Fibroblast of peridontal ligament (primary cell): ENCODE results near the gene CPEB4.

Experiments
- DNase-seq: peaks from one replicate; pipeline ENCODE4 v3.0.0-alpha.2; 2010; ENCODE audit errors: extremely low read depth

The CPEB4 gene

DNA sequence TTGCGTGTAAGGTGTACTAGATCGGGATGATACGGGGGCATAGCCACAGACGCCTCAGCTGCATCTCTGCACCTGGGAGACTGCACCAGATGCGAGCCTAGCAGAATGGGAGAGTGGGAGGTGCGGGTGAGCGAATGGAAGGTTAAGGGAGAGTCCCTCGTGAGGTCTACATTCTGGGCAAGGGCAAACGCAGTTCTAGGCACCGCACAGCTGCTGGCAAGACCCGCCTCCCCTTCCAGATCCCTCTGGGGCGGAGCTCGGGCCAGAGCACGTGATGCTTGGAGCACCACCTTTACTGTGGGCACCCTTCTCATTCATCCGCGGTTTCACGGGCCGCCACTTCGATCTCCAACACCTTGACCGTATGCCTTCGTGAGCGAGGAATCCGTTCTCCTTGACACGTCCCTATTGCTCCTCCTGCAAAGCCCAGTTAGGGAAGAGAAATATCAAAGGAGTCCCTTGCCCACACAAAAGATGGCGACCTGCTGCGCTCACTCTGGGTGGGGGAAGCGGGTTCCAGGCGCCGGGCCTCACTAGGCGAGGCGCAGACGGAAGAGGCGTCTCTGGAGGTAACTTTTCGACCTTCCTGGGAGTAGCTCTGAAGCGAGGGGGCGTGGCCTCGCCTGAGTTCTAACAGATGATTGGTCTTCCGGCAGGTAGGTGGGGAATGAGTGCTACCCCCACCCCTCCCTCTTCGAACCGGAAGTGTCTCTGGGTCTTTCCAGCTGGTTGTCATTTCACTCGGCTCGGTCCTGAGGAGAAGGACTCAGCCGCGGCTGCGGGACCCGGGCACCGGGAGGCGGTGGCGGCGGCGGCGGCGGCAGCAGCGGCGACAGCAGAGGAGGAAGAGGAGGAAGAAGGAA, at the start of gene CPEB4:
Gene CPEB4, plus strand, starts transcription at position 740 of the 863 bp plus-strand sequence. CDS start 1,385 bp downstream, outside the sequence.
- DNase-seq, result peak; percentile 99

DNA sequence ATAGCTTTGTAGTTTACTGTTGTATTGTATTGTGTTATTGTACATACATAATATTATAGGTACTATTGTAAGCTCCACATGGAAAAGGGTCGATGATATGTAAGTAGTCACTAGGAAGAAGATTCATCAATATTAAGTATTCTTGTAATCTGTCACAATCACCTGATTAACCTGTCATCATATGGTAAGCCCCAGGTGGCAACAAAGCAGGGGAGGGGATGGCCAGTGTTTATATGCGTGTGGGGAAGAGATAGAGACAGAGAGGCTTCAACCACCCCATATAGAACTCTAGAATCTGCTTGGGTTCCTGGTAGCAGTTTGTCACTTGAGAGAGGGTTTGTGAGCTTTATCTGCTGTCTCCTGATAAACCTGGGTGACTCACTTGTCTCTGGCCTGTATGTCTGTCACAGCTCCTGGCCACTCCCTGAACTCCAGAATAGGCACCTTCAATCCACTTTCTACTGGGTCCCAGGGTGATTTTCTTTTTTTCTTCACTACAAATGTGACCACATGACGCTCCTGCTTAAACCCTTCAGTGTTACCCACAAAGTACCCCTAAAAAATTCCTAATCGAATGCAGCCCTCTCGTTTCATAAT, 48.9 kb upstream of the CPEB4 start:
- no peak for DNase-seq

DNA sequence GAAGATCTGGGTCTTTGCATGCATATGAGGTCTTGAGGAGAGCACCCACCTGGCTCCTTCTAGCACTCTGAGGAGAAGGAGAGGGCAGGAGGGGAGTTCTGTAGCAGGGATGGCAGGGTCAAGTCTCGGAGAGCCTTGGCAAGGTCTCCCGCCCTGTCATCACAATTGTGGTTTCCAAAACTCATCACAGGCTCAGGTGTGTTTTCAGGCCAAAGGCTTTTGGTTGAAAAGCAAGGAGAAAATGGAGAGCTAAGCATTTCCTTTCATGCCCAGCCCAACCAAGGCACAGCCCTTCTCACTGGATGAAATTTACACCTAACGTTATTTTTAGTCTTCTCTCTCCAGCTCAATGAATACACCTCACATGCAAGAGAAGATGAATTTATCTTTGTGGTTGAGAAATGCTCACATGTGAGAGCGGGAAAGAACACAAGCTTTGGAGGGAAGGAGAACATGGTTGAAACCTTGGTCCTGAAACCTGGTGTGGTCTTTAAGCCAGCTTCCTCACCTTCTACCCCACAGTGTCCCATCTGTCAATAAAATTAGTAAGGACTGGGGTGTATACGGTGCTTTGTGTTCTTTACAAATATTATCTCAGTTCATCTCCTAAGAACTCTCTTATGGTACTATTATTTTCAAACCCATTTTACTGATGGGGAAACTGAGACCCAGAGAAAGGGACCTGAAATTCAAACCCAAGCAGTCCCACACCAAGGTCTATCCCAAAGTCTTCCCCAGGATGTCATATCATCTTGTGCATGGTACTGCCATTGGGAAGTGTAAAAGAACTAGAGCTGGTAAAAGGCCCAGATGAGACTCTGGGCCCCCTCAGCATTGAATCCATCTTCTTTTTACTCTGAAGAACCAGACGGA, 47.8 kb upstream of the CPEB4 start:
- no peak for DNase-seq

DNA sequence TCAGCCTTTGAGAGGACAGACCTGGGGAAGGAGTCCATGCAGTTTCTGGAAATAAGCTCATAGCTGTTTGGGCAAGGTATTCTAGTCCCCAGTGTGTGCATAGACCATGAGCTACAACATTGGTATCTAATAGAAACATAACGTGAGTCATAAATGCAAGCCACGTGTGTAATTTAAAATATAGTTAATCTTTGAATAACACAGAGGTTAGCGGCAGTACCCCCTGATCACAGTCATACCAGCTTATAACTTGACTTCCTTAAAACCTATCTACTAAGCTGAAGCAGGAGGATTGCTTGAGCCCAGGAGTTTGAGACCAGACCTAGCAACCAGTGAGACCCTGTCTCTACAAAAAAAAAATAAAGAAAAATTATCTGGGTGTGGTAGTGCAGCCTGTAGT, 46.4 kb upstream of the CPEB4 start:
- no peak for DNase-seq

DNA sequence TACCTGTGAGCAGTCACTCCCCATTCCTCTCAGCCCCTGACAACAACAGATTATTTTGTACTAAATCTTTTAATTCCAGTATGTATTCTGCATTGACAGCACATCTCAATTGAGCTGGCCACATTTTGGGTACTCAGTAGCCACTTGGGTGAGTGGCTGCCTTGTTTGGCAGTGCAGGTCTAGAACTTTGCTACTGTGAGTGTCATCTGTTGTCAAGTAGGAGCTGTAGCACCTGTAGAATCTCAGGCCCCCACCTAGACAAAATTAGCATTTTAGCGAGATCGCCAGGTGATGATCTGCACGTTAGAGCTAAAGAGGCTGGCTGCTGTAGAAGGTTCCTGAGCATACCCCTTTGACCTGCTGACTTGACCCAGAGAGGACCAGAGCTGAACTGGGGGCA, 44.4 kb upstream of the CPEB4 start:
- no peak for DNase-seq

DNA sequence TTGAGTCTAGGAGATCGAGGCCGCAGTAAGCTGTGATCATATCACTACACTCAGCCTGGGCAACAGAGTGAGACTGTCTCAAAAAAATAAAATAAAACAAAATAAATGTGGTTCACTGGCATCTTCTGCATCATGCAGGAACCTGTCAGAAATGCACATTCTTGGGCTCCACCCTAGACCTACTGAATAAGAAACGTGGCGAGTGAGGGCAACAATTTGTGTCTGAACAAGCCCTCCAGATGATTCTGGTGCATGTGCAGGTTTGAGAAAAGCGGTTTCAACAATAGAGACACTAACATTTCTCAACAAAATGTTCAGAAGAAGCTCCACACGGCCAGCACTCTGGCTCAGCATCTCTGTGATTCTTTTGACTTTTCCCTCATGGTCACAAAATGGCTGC, 42.8 kb upstream of the CPEB4 start:
- no peak for DNase-seq

DNA sequence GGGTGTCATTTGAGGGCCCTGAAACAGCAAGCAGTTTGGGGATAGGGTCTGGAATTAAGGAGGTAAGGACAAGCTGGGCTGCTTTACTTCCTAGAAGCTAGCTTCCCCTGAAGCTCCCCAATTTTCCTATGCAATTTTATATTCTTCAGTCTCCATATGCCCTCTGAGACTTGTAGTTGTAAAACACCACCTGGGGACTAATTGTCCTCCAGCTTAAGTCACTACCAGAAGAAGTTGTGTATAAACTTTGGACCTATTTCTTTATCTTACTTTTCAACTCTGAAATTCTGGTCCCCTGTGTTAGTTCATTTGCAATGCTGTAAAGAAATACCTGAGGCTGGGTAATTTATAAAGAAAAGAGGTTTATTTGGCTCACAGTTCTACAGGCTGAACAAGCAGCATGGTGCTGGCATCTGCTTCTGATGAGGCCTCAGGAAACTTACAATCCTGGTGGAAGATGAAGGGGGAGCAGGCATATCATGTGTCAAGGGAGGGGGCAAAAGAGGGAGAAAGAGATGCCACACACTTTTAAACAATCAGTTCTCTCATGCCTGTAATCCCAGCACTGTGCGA, 41.1 kb upstream of the CPEB4 start:
- DNase-seq, result no peak

DNA sequence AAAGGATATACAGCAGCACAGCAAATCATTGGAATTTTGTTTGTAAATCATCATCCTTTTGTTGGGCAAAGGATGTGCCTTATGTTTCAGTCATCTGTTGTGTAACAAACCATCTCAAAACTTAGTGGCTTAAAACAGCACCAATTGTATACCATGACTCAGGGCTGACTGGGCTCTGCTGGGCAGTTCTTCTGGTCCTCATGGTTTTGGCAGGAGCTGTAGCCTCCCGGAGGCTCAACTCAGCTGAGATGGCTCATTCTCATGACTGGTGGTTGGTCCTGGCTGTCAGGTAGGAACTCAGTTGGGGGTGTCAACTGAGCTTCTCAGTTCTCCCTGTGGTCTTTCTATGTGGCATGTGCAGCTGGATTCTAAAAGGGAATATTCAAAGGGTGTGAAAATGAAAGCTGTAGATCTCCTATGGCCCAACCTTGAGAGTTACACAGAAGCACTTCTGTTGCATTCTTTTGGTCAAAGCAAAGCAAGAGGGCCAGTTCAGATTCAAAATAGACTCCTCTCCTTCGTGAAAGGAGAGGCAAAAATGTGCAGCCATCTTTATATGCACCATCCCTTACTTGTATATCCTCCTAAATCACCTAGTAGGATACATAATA, 39.1 kb upstream of the CPEB4 start:
- no peak for DNase-seq

DNA sequence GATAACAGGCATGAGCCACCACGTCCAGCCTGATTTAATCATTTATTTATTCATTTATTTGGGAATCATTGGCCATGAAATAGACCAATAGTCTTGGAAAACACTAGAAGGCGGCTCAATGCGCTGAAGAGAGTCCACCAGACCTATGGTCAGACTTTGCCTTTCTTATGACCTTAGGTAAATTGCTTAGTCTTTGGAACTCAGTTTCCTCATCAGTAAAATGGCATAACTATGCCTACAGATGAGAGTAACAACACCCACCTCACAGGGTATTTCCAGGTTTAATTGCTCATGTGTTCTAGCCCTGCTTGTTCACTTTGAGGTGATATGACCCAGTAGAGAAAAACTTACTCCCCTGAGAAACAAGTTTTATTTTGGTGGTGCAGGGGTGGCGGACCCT, 38.2 kb upstream of the CPEB4 start:
- DNase-seq, result no peak

DNA sequence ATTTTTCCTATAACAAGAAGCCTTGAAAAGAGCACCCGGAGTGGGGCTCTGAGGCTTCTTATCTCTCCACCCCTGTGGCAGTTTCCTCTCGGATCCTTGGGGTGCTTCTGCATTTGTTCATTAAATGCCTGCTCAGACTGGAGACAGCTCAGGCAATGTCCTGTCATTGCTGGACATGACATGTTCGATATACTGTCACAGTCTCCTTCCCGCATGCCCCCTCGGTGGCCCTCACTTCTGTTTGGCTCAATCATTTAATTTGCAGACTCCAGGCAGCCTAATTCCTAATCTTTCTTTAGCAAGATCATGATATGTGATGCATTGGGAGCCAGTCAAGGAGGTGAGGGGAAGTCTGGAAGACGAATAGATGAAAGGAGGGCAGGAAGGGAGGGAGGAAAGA, 37.5 kb upstream of the CPEB4 start:
- DNase-seq, result no peak

DNA sequence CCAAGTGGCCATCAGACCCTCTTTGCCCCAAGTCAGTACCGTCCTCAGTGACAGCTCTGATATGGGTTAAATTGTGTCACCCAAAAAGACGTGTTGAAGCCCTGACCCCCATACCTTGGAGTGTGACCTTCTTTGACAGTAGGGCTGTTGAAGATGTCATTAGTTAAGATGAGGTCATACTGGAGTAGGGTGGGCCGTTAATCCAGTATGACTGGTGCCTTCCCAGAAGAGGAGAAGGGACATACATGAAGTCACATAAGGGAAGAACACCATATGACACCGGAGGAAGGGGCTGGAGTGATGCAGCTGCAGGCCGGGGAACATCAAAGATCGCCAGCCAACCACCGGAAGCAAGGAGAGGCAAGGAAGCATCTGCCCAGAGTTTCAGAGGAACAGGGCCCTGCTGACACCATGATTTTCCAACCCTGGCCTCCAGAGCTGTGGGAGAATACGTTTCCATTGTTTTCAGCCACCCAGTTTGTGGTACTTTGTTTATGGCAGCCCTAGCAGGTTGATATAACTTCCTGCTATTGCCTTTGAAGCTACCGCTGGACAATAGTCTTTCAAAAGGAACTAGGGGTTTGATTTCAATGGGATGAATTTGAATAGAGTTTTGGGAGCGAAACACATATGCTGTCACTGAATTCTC, 36.4 kb upstream of the CPEB4 start:
- no peak for DNase-seq

DNA sequence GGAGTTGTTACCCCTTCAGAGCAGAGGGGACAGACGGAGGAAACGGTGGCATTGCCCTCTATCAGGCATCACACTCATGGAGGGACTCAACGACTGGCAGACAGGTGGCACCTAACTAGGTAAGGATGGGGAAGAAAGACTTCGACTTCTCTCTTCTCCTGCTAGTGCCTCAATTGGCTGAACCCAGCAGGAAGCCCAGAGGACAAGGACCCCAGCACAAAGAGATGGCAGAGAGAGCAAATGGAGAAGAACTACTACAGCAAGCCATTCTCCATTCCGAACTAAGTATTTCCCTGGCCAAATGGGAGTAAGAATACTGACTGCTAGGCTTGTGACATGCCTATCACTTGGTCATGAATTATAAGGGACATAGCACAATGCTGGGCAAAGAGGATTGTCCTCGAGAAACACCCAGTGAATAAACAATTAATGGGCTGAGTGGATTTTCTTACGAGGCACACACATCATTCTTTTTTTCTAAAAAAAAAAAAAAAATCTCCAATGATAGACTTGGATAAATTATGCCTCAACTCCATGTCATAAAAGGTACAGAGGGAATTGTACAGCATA, 35.3 kb upstream of the CPEB4 start:
- DNase-seq, result no peak

DNA sequence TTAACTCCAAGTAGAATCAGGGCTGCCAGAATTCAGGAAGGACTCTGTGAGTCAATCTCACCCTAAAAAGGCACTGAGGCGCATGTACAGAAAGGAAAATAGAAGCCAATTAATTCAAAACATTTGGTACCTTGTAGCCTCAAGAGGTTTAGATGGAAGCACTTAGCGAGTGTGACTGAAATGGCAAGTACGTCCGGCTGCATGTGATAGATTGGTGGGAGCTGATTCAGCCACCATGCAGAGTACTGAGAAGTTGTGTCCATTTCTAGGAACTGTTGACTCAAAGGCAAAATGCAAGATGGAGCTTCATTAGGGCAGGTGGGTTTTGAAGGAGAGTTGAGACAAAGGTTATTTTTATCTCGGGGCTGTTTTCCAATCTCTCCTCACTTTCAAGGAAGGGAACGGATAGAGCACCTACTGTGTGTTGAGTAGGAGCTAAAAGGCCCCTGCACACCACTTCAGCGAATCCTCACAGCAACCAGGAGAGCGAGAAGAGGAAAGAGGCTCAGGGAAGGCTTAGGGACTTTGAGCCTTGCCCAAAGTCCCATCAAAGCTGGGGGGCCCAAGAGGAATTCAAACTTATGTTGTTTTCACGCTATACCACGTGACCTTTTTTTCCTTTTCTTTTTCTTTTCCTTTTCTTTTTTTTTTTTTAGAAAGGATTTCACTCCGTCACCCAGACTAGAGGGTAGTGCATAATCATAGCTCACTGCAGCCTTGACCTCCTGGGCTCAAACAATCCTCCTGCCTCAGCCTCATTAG, 34.6 kb upstream of the CPEB4 start:
- DNase-seq, result no peak

DNA sequence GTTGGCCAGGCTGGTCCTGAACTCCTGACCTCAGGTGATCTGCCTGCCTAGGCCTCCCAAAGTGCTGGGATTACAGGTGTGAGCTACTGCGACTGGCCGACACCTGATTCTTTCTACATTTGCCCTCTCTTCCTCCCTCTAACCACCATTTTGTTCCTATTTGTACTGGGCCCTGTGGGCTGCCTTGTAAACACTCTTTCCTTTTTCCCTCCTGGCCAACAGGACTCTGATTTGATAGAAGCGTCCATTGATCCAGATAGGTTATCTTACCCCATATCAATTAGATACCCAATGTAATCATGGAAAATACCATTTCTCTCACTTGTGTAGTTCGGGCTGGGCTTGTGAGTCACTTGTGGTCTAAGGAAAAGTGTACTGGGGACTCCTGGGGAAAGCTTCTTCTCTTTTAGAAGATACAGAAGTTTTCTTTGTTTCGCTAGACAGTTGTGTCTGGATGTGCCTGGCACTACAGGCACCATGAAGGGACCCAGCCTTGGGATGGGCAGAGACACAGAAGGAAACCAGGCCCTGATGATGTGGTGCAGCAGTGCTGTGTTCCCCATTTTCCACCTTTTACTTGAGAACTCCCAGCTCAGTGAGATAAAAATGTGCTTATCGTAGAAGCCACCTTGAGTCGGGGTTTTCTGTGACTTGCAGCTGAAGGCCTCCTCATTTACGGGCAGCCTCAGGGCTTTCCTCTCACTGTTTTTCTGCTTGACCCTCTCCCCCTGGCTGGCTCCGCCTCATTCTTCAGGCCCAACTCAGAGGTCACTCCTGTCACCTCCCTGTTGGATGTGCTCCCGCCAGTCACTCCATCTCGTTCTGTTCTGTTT, 32.8 kb upstream of the CPEB4 start:
- DNase-seq, result no peak

DNA sequence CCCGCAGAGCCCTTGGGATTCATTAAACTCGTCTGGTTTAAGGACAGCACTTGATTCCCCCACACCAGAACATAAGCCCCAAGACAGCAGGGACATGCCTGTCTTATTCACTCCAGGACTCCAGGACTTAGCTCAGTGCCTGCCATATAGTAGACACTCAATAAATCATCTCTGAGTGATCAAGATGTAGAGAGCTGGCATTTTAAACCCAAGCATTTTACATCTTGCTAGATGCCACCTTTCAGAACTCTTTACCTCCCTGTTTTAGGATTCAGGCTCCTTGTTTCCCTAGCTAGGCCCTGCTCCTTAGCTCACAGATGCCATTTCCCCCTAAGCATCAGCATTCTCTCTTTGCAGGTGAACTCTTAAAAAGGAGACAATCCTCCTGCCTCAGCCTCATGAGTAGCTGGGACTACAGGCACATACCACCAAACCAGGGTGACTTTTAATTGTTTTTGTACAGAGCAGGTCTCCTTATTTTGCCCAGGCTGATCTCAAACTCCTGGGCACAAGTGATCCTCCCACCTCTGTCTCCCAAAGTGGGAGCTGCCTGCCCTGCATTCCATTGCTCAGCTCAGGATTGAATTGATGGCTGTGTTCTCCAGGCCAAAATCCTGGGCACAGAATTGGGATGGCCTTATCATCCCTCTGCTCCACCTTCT, 32.0 kb upstream of the CPEB4 start:
- DNase-seq, result no peak

DNA sequence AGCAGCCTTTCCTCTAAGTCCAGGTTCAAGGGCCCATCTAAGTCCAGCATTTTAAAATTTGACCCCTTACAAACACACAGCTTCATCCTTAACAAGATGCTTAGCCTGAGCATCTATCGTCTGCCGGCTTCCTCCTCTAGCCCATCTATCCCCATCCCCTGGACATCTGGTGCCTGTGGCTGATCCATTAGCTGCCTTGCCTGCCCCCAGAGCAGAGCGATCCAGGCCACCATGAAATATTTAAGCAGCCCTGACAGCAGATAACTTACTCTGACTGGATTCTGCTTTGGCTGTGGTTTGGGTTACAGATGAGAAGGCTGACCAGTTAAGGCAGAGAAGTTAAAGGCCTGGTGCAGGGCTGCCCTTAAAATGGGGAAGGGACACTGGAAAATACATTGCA, 30.9 kb upstream of the CPEB4 start:
- DNase-seq, result no peak

DNA sequence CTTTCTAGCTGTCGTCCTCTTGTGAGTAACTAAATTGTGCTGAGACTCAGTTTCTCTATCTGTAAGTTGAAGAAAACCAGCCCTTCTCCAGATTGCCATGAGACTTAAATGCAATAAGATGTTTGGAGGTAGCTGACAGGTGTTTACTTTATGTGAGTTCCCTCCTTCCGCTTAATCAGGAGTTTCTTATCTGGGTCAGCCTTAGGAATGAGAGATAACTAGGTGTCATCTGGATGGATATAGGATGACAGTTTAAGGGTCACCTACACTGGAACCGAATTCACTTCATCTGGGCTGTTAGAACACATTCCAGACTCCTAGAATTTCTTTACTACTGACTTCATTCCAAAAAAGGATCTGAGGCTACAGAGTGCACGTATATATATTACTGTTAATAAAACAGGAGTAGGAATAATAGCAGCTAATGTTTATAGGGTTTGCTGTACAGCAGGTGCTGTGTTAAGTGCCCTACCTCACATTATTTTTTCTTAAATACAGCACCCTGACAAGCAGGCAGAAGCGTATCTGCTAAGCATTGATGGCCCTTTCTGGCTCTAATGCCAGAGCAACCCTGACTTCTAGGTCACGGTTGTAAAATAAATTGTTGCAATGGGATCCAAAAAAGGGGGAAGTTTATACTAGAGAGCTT, 30.0 kb upstream of the CPEB4 start:
- no peak for DNase-seq
